ENCODE results near the gene PHLPP1.
A peak's percentile ranks its signal among the peaks of the same experiment; 100 is the strongest.

Gene PHLPP1

DNA sequence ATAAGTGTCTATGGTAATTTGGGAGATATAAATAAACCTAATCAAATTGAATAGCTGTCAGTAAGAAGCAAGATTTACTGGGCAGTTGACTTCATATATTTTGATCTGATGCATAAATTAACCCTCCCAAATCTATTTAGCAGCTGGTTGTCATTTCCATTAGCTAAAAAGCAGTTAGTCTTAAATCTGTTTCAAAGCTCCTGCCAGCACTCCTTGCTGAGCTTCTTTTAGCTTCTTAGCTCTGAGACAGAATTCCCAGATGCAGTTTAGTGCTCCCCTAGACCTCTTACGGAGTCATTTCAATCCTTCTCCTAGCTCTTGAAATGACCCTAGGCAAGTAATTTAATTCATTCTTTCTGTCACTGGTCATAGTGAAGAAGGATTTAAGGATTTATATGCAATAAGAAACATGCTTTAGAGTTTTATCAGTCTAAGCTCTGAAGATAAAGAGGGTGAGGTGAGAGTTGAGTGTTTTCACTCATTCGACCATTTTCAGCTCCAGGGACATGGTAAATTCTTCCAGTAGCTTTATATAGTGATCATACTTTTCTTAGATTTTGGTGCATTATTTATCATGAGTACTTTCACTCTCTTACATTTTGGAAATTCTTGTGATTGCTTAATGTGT is 98.9 kb downstream of the PHLPP1 start:
- TF ChIP-seq, protein P1, sequence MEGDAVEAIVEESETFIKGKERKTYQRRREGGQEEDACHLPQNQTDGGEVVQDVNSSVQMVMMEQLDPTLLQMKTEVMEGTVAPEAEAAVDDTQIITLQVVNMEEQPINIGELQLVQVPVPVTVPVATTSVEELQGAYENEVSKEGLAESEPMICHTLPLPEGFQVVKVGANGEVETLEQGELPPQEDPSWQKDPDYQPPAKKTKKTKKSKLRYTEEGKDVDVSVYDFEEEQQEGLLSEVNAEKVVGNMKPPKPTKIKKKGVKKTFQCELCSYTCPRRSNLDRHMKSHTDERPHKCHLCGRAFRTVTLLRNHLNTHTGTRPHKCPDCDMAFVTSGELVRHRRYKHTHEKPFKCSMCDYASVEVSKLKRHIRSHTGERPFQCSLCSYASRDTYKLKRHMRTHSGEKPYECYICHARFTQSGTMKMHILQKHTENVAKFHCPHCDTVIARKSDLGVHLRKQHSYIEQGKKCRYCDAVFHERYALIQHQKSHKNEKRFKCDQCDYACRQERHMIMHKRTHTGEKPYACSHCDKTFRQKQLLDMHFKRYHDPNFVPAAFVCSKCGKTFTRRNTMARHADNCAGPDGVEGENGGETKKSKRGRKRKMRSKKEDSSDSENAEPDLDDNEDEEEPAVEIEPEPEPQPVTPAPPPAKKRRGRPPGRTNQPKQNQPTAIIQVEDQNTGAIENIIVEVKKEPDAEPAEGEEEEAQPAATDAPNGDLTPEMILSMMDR (conservative IDR thresholded peaks at IDR 0.05; ENCODE audit: low read depth, low read length): no peak
- DNase-seq (ENCODE audit: low read depth): peak; percentile 21
- H3K4me3 ChIP-seq (ENCODE audit: low read length): no peak overlapping the region

DNA sequence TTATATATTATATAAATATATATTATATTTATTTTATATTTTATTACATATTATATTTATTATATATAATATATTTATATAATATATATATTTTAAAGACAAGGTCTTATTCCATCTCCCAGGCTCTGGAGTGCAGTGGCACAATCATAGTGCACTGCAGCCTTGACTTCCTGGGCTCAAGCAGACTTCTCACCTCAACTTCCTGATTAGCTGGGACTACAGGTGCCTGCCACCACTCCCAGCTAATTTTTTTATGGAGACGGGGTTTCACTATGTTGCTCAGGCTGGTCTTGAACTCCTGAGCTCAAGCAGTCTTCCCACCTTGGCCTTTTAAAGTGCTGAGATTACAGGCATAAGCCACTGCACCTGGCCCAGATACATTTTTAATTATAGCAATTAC is 110.0 kb downstream of the PHLPP1 start:
- no peak overlapping the region for H3K4me3 ChIP-seq (ENCODE audit: low read length)
- TF ChIP-seq, protein P1 (conservative IDR thresholded peaks at IDR 0.05; ENCODE audit: low read depth, low read length): no peak
- DNase-seq (ENCODE audit: low read depth): no peak

DNA sequence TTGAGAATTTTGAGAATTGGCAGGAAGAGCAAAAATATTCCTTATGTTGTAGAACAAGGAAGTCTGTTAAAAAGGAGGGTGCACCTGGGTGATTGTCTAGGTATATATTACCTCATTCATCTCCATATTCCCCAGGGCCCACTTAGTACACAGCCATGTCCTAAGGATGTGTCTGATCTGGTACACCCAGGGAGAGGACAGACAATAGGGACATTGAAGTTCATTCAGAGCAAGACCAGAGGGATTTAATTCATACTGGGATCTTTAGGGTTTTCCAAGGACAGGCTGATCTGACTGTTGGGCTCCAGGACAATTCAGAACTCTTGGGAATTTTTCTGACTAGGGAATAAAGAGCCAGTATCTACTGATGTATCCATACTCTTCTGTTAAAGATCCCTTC is 112.1 kb downstream of the PHLPP1 start:
- TF ChIP-seq, protein P1 (conservative IDR thresholded peaks at IDR 0.05; ENCODE audit: low read depth, low read length): no peak
- DNase-seq (ENCODE audit: low read depth): no peak

DNA sequence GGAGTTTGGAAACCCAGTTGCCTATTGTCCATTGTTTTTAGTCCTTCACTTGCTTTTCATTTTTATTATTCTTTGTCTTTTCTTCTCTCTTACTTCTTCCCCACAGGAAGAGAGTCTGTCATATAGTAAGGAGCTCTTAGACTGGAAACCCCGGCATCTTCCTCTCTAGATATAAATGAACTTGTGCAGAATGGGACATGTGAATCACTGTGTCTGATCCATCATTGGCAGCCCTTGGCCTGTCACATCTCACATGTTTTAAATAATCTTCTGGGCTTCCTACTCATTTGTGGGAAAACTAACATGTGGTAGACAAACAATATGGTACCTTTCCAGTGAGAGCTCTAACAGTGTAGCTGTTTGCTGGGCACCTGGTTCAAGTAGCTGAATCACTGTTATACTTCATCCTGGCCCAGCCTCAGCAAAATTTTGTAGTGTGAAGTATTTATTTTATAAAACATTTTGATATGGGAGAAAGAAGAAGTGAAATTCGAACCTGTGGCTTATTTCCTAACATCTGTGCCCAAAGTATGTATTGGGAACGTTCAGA is 112.8 kb downstream of the PHLPP1 start:
- TF ChIP-seq, protein P1 (conservative IDR thresholded peaks at IDR 0.05; ENCODE audit: low read depth, low read length): no peak
- no peak overlapping the region for H3K4me3 ChIP-seq (ENCODE audit: low read length)
- no peak for DNase-seq (ENCODE audit: low read depth)

More for the DNA sequence above, 112.1 kb downstream of the PHLPP1 start:
- no peak overlapping the region for H3K4me3 ChIP-seq (ENCODE audit: low read length)

DNA sequence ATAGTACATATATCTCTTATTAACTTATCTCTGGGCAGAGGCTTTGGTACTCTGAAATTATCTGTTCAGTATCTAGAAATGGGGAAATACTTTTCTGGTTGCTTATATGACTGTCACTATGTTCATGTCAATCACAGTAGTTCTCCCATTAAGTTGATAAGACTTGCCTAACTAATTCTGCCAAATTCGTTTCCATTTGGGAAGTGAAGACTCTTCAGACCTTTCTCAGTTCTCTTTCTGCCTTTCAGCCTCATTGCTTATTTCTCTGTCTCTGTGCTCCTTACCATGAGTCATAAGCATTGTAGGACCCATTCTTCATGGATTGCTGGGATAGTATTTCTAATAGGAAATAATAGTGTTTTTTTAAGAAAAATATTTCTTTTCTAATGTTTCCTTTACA is 113.5 kb downstream of the PHLPP1 start:
- DNase-seq (ENCODE audit: low read depth): no peak
- no peak overlapping the region for H3K4me3 ChIP-seq (ENCODE audit: low read length)
- TF ChIP-seq, protein P1 (conservative IDR thresholded peaks at IDR 0.05; ENCODE audit: low read depth, low read length): no peak

DNA sequence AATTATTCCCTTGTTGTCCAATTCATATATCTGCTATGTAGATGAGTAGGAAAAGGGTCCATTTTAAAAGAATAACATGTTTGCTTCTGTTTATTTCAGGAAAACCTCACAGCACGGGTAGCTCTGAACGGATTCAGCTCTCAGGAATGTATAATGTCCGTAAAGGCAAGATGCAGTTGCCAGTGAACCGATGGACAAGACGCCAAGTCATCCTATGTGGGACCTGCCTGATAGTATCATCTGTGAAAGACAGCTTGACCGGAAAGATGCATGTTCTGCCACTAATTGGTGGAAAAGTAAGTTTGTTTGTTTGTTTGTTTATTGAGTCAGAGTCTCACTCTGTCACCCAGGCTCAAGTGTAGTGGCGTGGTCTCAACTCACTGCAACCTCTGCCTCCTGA is 114.6 kb downstream of the PHLPP1 start:
- no peak overlapping the region for H3K4me3 ChIP-seq (ENCODE audit: low read length)
- DNase-seq (ENCODE audit: low read depth): no peak
- TF ChIP-seq, protein P1 (conservative IDR thresholded peaks at IDR 0.05; ENCODE audit: low read depth, low read length): no peak

DNA sequence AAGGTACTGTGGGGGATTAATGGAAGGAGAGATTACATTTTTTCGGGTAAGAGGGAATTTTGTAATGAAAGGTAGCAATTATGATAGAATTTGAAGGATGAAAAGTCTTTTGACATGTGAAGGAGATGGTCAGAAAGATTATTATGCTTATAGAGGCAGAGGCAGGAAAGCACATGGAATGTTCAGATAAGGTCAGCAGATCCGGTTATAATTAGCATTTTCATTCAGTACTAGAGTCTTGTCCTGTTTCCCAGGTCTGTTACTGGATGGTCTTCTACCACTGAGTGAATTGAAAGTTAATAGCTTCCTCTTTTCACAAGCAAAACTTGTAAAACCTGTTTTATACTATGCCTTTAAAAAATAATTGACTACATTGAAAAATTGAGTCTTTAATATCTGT is 116.9 kb downstream of the PHLPP1 start:
- no peak for DNase-seq (ENCODE audit: low read depth)
- no peak overlapping the region for H3K4me3 ChIP-seq (ENCODE audit: low read length)
- TF ChIP-seq, protein P1 (conservative IDR thresholded peaks at IDR 0.05; ENCODE audit: low read depth, low read length): no peak

Data from retinal pigment epithelial cell (primary cell).